Bronchial epithelial cell (primary cell): ENCODE data around the gene ALDH6A1. TPM values are rescaled to one million over a fixed set of nuclear protein-coding genes. Genes with fewer than 3 reads are reported as not detected.

ENCODE experiments used
- DNase-seq: peaks from one replicate; pipeline ENCODE4 v3.0.0-alpha.2; 2010; ENCODE audit warnings: low read depth
- FAIRE-seq: peaks from 2 replicates; lab custom pipeline; 2011; peaks lifted over from hg19 to GRCh38; lab: Jason Lieb, UNC
- H3K27me3 ChIP-seq: 2 replicates; pipeline ENCODE4 v1.5.1; 2011; ENCODE audit warnings: low read length; ENCODE audit not compliant: control insufficient read depth, insufficient read depth
- H3K36me3 ChIP-seq: 2 replicates; pipeline ENCODE4 v1.5.1; 2011; ENCODE audit warnings: low read length; ENCODE audit not compliant: control insufficient read depth, insufficient read depth
- H3K4me3 ChIP-seq: 2 replicates; pipeline ENCODE4 v1.5.1; 2011; ENCODE audit warnings: mild to moderate bottlenecking, low read depth, low read length, control low read depth
- total RNA-seq: library from RNA; depleted of rRNA; stranded (reverse); fragments of >200 nt; gene quantifications from 2 replicates; pipeline ENCODE4 v1.2.1, GENCODE V29; 2014
- TF ChIP-seq, protein P1 (sequence below): IDR thresholded peaks from 2 replicates; pipeline ENCODE4 v1.5.1; 2011; ENCODE audit warnings: mild to moderate bottlenecking, moderate library complexity, low read length, control low read depth, inconsistent platforms; ENCODE audit not compliant: insufficient read depth, severe bottlenecking

The ALDH6A1 gene
- total RNA-seq, 1 donor from 2014 or later = 22.1 TPM

- Histone ChIP-seq H3K27me3 (no peaks in the 10 kb centered on the region), H3K36me3 (no peaks in the 10 kb centered on the region), H3K4me3 (no peak overlapping the region)
- no peak for FAIRE-seq
- TF ChIP-seq, protein P1, sequence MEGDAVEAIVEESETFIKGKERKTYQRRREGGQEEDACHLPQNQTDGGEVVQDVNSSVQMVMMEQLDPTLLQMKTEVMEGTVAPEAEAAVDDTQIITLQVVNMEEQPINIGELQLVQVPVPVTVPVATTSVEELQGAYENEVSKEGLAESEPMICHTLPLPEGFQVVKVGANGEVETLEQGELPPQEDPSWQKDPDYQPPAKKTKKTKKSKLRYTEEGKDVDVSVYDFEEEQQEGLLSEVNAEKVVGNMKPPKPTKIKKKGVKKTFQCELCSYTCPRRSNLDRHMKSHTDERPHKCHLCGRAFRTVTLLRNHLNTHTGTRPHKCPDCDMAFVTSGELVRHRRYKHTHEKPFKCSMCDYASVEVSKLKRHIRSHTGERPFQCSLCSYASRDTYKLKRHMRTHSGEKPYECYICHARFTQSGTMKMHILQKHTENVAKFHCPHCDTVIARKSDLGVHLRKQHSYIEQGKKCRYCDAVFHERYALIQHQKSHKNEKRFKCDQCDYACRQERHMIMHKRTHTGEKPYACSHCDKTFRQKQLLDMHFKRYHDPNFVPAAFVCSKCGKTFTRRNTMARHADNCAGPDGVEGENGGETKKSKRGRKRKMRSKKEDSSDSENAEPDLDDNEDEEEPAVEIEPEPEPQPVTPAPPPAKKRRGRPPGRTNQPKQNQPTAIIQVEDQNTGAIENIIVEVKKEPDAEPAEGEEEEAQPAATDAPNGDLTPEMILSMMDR = no peak
- no peak for DNase-seq
These were observed 49.7 kb downstream of the ALDH6A1 start for GRCh38 chr14:74034572-74034971.

DNA sequence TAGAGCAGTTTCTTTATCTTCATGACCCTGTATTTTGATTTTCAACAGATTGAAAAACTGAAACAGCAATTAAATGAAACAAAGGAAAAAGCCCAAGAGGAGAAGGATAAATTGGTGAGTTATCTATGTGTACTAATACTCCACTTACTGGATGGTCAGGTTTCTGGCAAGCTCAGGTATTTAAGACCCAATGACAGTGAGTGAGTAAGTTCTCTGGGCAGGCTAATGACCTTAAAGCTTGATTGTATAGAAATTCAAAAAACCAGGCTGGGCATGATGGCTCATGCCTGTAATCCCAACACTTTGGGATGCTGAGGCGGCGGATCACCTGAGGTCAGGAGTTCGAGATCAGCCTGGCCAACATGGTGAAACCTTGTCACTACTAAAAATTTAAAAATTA lies 55.1 kb downstream of the ALDH6A1 start:
- no peak for FAIRE-seq

GRCh38 chr14:74022346-74022745 lies 61.9 kb downstream of the ALDH6A1 start:
- no peaks in the 10 kb centered on the region for H3K36me3 ChIP-seq
- TF ChIP-seq, protein P1 = no peak
- H3K27me3 ChIP-seq = no peaks in the 10 kb centered on the region
- no peak overlapping the region for H3K4me3 ChIP-seq
- DNase-seq (no peak), FAIRE-seq (no peak)

More for the DNA sequence above, 55.1 kb downstream of the ALDH6A1 start:
- DNase-seq = peak; percentile 61
- TF ChIP-seq, protein P1 = no peak
- Histone ChIP-seq H3K36me3 (no peaks in the 10 kb centered on the region), H3K27me3 (no peaks in the 10 kb centered on the region), H3K4me3 (no peak overlapping the region)

GRCh38 chr14:74019408-74020137 lies 64.7 kb downstream of the ALDH6A1 start:
- H3K4me3 ChIP-seq = peak overlapping the region; percentile 97
- TF ChIP-seq, protein P1 = no peak
- FAIRE-seq = no peak
- peak; percentile 30 for DNase-seq
- no peaks in the 10 kb centered on the region for H3K36me3 ChIP-seq
- H3K27me3 ChIP-seq = no peaks in the 10 kb centered on the region

- DNase-seq = peak; percentile 62
- H3K27me3 ChIP-seq = no peaks in the 10 kb centered on the region
- TF ChIP-seq, protein P1 = no peak
- H3K4me3 ChIP-seq = peak within 1 kb of the TSS; percentile 97
- H3K36me3 ChIP-seq = peaks cover 1% of the 10 kb centered on the region
- FAIRE-seq = no peak
These were observed 65.5 kb downstream of the ALDH6A1 start, which contains the start of the genes BBOF1 and ENTPD5 for GRCh38 chr14:74018586-74019407. TSS of gene BBOF1 (plus strand) at chr14:74019349. CDS start at chr14:74019479, 130 bp downstream. TSS of gene ENTPD5 (minus strand) at chr14:74019288. CDS start at chr14:73988102, 31,186 bp downstream.
